ENCODE data around the gene SLC49A3. TPM values are rescaled to one million over a fixed set of nuclear protein-coding genes. Genes with fewer than 3 reads are reported as not detected.

The SLC49A3 gene
- polyA plus RNA-seq, 1 donor from 2014 or later: not detected

DNA sequence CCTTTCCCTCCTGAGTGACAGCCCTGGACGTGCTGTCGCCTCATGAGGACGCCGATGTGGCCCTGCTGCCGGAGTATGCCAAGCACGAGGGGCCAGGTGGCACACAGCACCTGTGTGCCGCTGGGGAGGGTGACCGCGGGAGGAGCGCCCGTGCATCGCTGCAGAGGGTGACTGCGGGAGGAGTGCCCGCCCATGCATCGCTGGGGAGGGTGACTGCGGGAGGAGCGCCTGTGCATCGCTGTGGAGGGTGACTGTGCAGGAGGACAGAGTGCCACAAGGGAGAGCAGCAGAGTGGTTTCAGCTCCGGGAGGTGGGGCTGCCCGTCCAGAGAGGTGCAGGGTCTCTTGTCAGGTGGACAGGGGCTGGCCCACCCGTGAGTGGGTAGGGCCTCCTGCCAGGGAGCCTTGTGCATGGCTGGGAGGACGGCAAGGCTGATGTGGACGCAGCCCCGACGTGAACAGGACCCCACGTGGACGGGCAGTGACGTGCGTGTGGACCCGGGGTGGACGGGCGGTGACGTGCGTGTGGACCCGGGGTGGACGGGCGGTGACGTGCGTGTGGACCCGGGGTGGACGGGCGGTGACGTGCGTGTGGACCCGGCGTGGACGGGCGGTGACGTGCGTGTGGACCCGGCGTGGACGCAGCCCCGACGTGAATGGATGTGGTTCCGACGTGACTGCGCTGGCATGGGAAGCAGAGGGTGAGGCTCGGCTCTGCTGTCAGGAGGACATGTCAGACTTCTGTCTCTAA lies 31.3 kb upstream of the SLC49A3 start:
- Histone ChIP-seq H3K27me3 (ENCODE audit: insufficient read depth, low read depth, low read length) (no peaks in the 10 kb centered on the region), H2AFZ (ENCODE audit: low read depth, low read length) (no peak overlapping the region), H3K36me3 (ENCODE audit: insufficient read depth, low read length) (no peaks in the 10 kb centered on the region), H3K4me2 (ENCODE audit: low read length) (no peak overlapping the region), H3K27ac (ENCODE audit: low read length) (no peak overlapping the region), H4K20me1 (ENCODE audit: insufficient read depth) (peaks cover 13% of the 10 kb centered on the region), H3K79me2 (replicated peaks; ENCODE audit: insufficient read depth, low read length) (peaks cover 46% of the 10 kb centered on the region), H3K9me3 (ENCODE audit: low read length) (no peaks in the 10 kb centered on the region), H3F3A (ENCODE audit: insufficient read depth, low read length, poor library complexity, severe bottlenecking) (no peaks in the 10 kb centered on the region), H3K9ac (ENCODE audit: low read length) (no peak overlapping the region), H3K9me2 (ENCODE audit: insufficient read depth, low read length) (no peaks in the 10 kb centered on the region), H3K4me3 (ENCODE audit: low read length) (no peak overlapping the region)
- TF ChIP-seq RAD21 (conservative IDR thresholded peaks at IDR 0.05) (no peak), MXI1 (conservative IDR thresholded peaks at IDR 0.05; ENCODE audit: poor library complexity, severe bottlenecking) (no peak), POLR2AphosphoS5 (IDR thresholded peaks at IDR 0.05) (no peak), EP300 (conservative IDR thresholded peaks at IDR 0.05; ENCODE audit: poor library complexity, severe bottlenecking) (no peak), TAF1 (IDR thresholded peaks at IDR 0.05; ENCODE audit: low read depth) (no peak), EZH2 (IDR thresholded peaks at IDR 0.05; ENCODE audit: borderline replicate concordance, insufficient read depth, low read length, poor library complexity, severe bottlenecking) (no peak), SMC3 (conservative IDR thresholded peaks at IDR 0.05; ENCODE audit: poor library complexity) (no peak)
- TF ChIP-seq, protein P1, sequence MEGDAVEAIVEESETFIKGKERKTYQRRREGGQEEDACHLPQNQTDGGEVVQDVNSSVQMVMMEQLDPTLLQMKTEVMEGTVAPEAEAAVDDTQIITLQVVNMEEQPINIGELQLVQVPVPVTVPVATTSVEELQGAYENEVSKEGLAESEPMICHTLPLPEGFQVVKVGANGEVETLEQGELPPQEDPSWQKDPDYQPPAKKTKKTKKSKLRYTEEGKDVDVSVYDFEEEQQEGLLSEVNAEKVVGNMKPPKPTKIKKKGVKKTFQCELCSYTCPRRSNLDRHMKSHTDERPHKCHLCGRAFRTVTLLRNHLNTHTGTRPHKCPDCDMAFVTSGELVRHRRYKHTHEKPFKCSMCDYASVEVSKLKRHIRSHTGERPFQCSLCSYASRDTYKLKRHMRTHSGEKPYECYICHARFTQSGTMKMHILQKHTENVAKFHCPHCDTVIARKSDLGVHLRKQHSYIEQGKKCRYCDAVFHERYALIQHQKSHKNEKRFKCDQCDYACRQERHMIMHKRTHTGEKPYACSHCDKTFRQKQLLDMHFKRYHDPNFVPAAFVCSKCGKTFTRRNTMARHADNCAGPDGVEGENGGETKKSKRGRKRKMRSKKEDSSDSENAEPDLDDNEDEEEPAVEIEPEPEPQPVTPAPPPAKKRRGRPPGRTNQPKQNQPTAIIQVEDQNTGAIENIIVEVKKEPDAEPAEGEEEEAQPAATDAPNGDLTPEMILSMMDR (IDR thresholded peaks at IDR 0.05; ENCODE audit: poor library complexity, severe bottlenecking): no peak
- TF ChIP-seq, protein P2, sequence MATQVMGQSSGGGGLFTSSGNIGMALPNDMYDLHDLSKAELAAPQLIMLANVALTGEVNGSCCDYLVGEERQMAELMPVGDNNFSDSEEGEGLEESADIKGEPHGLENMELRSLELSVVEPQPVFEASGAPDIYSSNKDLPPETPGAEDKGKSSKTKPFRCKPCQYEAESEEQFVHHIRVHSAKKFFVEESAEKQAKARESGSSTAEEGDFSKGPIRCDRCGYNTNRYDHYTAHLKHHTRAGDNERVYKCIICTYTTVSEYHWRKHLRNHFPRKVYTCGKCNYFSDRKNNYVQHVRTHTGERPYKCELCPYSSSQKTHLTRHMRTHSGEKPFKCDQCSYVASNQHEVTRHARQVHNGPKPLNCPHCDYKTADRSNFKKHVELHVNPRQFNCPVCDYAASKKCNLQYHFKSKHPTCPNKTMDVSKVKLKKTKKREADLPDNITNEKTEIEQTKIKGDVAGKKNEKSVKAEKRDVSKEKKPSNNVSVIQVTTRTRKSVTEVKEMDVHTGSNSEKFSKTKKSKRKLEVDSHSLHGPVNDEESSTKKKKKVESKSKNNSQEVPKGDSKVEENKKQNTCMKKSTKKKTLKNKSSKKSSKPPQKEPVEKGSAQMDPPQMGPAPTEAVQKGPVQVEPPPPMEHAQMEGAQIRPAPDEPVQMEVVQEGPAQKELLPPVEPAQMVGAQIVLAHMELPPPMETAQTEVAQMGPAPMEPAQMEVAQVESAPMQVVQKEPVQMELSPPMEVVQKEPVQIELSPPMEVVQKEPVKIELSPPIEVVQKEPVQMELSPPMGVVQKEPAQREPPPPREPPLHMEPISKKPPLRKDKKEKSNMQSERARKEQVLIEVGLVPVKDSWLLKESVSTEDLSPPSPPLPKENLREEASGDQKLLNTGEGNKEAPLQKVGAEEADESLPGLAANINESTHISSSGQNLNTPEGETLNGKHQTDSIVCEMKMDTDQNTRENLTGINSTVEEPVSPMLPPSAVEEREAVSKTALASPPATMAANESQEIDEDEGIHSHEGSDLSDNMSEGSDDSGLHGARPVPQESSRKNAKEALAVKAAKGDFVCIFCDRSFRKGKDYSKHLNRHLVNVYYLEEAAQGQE (IDR thresholded peaks at IDR 0.05; ENCODE audit: borderline replicate concordance): no peak

DNA sequence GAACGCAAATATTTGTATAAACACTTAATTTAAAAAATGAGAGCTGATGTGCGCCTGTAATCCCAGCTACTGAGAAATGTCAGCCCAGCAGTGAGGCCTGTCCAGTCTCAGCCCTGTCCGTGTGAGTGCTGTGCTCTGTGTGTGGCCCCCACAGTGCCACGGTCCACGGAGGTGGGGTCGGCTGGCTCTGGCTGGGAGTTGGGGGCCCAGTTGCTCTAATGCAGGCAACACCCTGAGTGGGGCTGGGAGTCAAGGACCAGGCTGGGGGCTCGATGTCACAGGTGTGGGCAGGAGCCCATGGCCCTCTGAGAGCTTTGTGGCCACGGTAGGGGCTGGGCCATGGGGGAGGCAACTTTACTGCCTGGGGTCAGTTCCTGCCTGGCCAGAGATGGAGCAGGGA lies 29.5 kb upstream of the SLC49A3 start:
- H3K36me3 ChIP-seq (ENCODE audit: insufficient read depth, low read length): no peaks in the 10 kb centered on the region
- no peak overlapping the region for H3K4me3 ChIP-seq (ENCODE audit: low read length)
- H3F3A ChIP-seq (ENCODE audit: insufficient read depth, low read length, poor library complexity, severe bottlenecking): no peaks in the 10 kb centered on the region
- H3K9ac ChIP-seq (ENCODE audit: low read length): no peak overlapping the region
- H3K79me2 ChIP-seq (replicated peaks; ENCODE audit: insufficient read depth, low read length): peaks cover 42% of the 10 kb centered on the region
- no peaks in the 10 kb centered on the region for H3K27me3 ChIP-seq (ENCODE audit: insufficient read depth, low read depth, low read length)
- H4K20me1 ChIP-seq (ENCODE audit: insufficient read depth): peaks cover 26% of the 10 kb centered on the region
- no peak overlapping the region for H3K4me2 ChIP-seq (ENCODE audit: low read length)
- no peak overlapping the region for H2AFZ ChIP-seq (ENCODE audit: low read depth, low read length)
- no peak overlapping the region for H3K27ac ChIP-seq (ENCODE audit: low read length)
- no peaks in the 10 kb centered on the region for H3K9me3 ChIP-seq (ENCODE audit: low read length)
- no peaks in the 10 kb centered on the region for H3K9me2 ChIP-seq (ENCODE audit: insufficient read depth, low read length)
- no peak for TF ChIP-seq EP300 (conservative IDR thresholded peaks at IDR 0.05; ENCODE audit: poor library complexity, severe bottlenecking)
- no peak for TF ChIP-seq POLR2AphosphoS5 (IDR thresholded peaks at IDR 0.05)
- no peak for TF ChIP-seq RAD21 (conservative IDR thresholded peaks at IDR 0.05)
- TF ChIP-seq, protein P2 (IDR thresholded peaks at IDR 0.05; ENCODE audit: borderline replicate concordance): no peak
- no peak for TF ChIP-seq EZH2 (IDR thresholded peaks at IDR 0.05; ENCODE audit: borderline replicate concordance, insufficient read depth, low read length, poor library complexity, severe bottlenecking)

All from neural cell (in vitro differentiated cells).